ENCODE measurements around the gene DMAP1. TPM values are rescaled to one million over a fixed set of nuclear protein-coding genes. Genes with fewer than 3 reads are reported as not detected.

Gene DMAP1
- total RNA-seq (10 to 100 TPM; 36.6 to 41.1 TPM), polyA plus RNA-seq (10 to 100 TPM; 26.5 to 33.6 TPM)
- long read RNA-seq, donor 1, full-length matches to known transcripts: 18 of 81 reads
- long read RNA-seq, donor 1, partial matches to known transcripts: 43 of 81 reads
- long read RNA-seq, donor 1, other reads (novel, unspliced or antisense): 20 of 81 reads
- long read RNA-seq, donor 2, full-length matches to known transcripts: 3 of 3 reads
- long read RNA-seq, donor 2, partial matches to known transcripts: 0 of 3 reads
- long read RNA-seq, donor 2, other reads (novel, unspliced or antisense): 0 of 3 reads
- long read RNA-seq, donor 3, full-length matches to known transcripts: 9 of 37 reads
- long read RNA-seq, donor 3, partial matches to known transcripts: 13 of 37 reads
- long read RNA-seq, donor 3, other reads (novel, unspliced or antisense): 15 of 37 reads
- long read RNA-seq, donor 4, full-length matches to known transcripts: 7 of 36 reads
- long read RNA-seq, donor 4, partial matches to known transcripts: 29 of 36 reads
- long read RNA-seq, donor 4, other reads (novel, unspliced or antisense): 0 of 36 reads
- long read RNA-seq, donor 5, full-length matches to known transcripts: 19 of 90 reads
- long read RNA-seq, donor 5, partial matches to known transcripts: 45 of 90 reads
- long read RNA-seq, donor 5, other reads (novel, unspliced or antisense): 26 of 90 reads

DNA sequence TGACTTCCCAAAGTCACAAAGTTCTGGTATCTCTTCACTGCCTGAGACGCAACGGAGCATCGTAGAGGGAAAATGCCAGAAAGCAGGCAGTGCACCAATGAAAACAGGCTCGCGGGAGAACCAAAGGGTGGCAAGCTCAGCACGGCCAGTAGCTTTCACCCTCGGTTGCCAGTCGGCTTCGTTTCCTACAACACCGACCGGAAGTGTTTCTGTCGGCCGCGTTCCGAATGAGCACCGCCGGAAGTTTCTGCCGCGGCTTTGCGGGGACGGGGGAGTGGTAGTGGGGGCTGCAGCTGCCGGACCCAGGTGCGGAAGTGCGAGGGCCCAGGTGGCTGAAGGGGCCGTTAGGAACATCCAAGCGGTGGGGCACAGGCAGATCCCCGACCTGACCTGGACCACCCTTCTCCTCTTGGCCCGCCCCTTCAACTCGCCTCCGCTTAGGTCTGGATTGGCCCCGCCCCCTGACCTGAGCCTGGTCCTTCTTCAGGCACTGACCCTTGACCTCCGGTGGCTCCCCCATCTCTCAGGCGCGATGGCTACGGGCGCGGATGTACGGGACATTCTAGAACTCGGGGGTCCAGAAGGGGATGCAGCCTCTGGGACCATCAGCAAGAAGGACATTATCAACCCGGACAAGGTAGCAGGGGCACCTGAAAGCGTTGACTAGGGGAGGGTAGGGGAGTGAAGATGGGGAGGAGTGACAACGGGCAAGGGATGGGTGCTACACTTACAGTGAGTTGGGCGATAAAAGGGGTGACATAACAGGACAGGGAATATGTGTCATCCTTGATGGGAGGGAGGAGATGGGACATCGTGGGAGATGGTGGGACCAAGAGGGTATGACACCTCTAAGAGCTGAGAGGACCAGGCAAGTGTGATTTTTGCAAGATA is at the start of gene DMAP1:
TSS of gene DMAP1 (plus strand) at position 250 of the 891 bp plus-strand sequence. CDS start at position 533, 283 bp downstream.
- TF ChIP-seq, protein P1, sequence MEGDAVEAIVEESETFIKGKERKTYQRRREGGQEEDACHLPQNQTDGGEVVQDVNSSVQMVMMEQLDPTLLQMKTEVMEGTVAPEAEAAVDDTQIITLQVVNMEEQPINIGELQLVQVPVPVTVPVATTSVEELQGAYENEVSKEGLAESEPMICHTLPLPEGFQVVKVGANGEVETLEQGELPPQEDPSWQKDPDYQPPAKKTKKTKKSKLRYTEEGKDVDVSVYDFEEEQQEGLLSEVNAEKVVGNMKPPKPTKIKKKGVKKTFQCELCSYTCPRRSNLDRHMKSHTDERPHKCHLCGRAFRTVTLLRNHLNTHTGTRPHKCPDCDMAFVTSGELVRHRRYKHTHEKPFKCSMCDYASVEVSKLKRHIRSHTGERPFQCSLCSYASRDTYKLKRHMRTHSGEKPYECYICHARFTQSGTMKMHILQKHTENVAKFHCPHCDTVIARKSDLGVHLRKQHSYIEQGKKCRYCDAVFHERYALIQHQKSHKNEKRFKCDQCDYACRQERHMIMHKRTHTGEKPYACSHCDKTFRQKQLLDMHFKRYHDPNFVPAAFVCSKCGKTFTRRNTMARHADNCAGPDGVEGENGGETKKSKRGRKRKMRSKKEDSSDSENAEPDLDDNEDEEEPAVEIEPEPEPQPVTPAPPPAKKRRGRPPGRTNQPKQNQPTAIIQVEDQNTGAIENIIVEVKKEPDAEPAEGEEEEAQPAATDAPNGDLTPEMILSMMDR (IDR thresholded peaks at IDR 0.05; ENCODE audit: control extremely low read depth, extremely low read depth): no peak
- Histone ChIP-seq H3K9me3 (ENCODE audit: control insufficient read depth in 4 of 4, insufficient read depth in 3 of 4, low read length in 3 of 4) (no peaks in the 10 kb centered on the region), H3K27ac (ENCODE audit: low read depth in 1 of 2, low read length in 1 of 2) (peak within 1 kb of the TSS; percentile 51 to 82), H3K4me3 (peak within 1 kb of the TSS; percentile 78), H3K4me1 (ENCODE audit: control insufficient read depth in 5 of 5, insufficient read depth in 5 of 5, low read length in 5 of 5) (peaks cover 7 to 16% (median 11%) of the 10 kb centered on the region in 5 donors), H3K36me3 (ENCODE audit: control insufficient read depth in 4 of 4, insufficient read depth in 4 of 4, low read length in 4 of 4) (peaks cover 0 to 29% (median 13%) of the 10 kb centered on the region in 4 donors), H3K9ac (ENCODE audit: insufficient read depth in 1 of 2, low read length in 2 of 2) (peak within 1 kb of the TSS; percentile 75 to 85), H3K27me3 (ENCODE audit: control insufficient read depth in 3 of 3, insufficient read depth in 3 of 3, low read length in 2 of 3) (no peaks in the 10 kb centered on the region)
- DNase-seq (peak; percentile 88 to 90 (median 88)), ATAC-seq (ENCODE audit: insufficient read depth, low FRiP score) (peak; percentile 94)
- 1% methylated on average over 44 of the region's 44 CpGs for WGBS, 2 donors

DNA sequence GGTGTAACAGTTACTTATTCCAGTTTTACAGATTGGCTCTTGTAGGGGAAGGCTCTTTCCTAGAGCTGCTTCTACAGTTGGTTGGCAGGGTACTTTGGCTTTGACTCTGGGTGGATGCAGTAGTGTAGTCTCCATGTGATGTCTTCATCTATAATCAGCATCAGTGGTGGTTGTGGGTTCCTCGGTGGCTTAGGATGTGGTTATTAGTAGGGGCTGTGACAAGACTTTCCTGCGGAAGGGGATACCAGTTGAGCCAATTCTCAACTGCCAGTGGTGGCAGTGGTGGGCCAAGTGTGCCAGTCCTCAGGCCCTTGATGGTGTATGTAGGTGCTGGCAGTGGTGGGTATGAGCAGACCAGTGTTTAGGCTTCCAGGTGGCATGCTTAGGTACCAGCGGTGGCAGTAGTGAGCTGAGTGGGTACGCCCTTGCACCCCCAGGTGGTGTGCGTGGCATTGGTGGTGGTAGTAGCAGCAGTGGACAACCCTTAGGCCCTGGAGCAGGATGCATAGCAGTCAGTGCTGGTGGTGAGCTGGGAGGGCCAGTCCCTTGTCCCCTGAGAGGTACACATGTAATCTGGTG is 44.7 kb upstream of the DMAP1 start:
- Histone ChIP-seq H3K27me3 (ENCODE audit: control insufficient read depth in 3 of 3, insufficient read depth in 3 of 3, low read length in 2 of 3) (no peaks in the 10 kb centered on the region), H3K9ac (ENCODE audit: insufficient read depth in 1 of 2, low read length in 2 of 2) (no peak overlapping the region), H3K4me1 (ENCODE audit: control insufficient read depth in 5 of 5, insufficient read depth in 5 of 5, low read length in 5 of 5) (no peaks in the 10 kb centered on the region), H3K9me3 (ENCODE audit: control insufficient read depth in 4 of 4, insufficient read depth in 3 of 4, low read length in 3 of 4) (no peaks in the 10 kb centered on the region), H3K27ac (ENCODE audit: low read depth in 1 of 2, low read length in 1 of 2) (no peak overlapping the region), H3K4me3 (no peak overlapping the region), H3K36me3 (ENCODE audit: control insufficient read depth in 4 of 4, insufficient read depth in 4 of 4, low read length in 4 of 4) (no peaks in the 10 kb centered on the region)
- ATAC-seq (ENCODE audit: insufficient read depth, low FRiP score): no peak
- 72 to 88% methylated on average over 5 of the region's 5 CpGs for WGBS, 2 donors
- TF ChIP-seq, protein P1 (IDR thresholded peaks at IDR 0.05; ENCODE audit: control extremely low read depth, extremely low read depth): no peak
- DNase-seq: no peak

- DNase-seq (no peak), ATAC-seq (ENCODE audit: insufficient read depth, low FRiP score) (no peak)
- Histone ChIP-seq H3K36me3 (ENCODE audit: control insufficient read depth in 4 of 4, insufficient read depth in 4 of 4, low read length in 4 of 4) (no peaks in the 10 kb centered on the region), H3K4me1 (ENCODE audit: control insufficient read depth in 5 of 5, insufficient read depth in 5 of 5, low read length in 5 of 5) (no peaks in the 10 kb centered on the region), H3K9me3 (ENCODE audit: control insufficient read depth in 4 of 4, insufficient read depth in 3 of 4, low read length in 3 of 4) (no peaks in the 10 kb centered on the region), H3K27ac (ENCODE audit: low read depth in 1 of 2, low read length in 1 of 2) (no peak overlapping the region), H3K27me3 (ENCODE audit: control insufficient read depth in 3 of 3, insufficient read depth in 3 of 3, low read length in 2 of 3) (no peaks in the 10 kb centered on the region), H3K4me3 (no peak overlapping the region), H3K9ac (ENCODE audit: insufficient read depth in 1 of 2, low read length in 2 of 2) (no peak overlapping the region)
- TF ChIP-seq, protein P1 (IDR thresholded peaks at IDR 0.05; ENCODE audit: control extremely low read depth, extremely low read depth): no peak
- 94 to 96% methylated on average over 3 of the region's 3 CpGs for WGBS, 2 donors
These were observed 42.9 kb upstream of the DMAP1 start for GRCh38 chr1:44170281-44170823.

All from lung (tissue), 16 donors.